Endothelial cell (in vitro differentiated cells): Measurements from ENCODE around the gene KY. TPM values are rescaled to one million over a fixed set of nuclear protein-coding genes. Genes with fewer than 3 reads are reported as not detected.

Source experiments
- DNase-seq: peaks from one replicate; pipeline ENCODE4 v3.0.0; 2021; ENCODE audit warnings: low spot score
- H3K27ac Mint-ChIP-seq: one replicate; pipeline ENCODE4 v1.8.0; 2021; ENCODE audit warnings: mixed read lengths, inconsistent platforms; ENCODE audit not compliant: unreplicated experiment
- H3K27me3 Mint-ChIP-seq: one replicate; pipeline ENCODE4 v1.8.0; 2021; ENCODE audit warnings: mild to moderate bottlenecking, moderate library complexity, mixed read lengths, inconsistent platforms; ENCODE audit not compliant: unreplicated experiment
- H3K36me3 Mint-ChIP-seq: one replicate; pipeline ENCODE4 v1.8.0; 2021; ENCODE audit warnings: mild to moderate bottlenecking, low read depth, mixed read lengths, inconsistent platforms; ENCODE audit not compliant: unreplicated experiment
- H3K4me1 Mint-ChIP-seq: one replicate; pipeline ENCODE4 v1.8.0; 2021; ENCODE audit warnings: mild to moderate bottlenecking, mixed read lengths, inconsistent platforms; ENCODE audit not compliant: unreplicated experiment
- H3K4me3 Mint-ChIP-seq: one replicate; pipeline ENCODE4 v1.8.0; 2021; ENCODE audit warnings: mild to moderate bottlenecking, mixed read lengths, inconsistent platforms; ENCODE audit not compliant: unreplicated experiment
- H3K9me3 Mint-ChIP-seq: one replicate; pipeline ENCODE4 v1.8.0; 2021; ENCODE audit warnings: mixed read lengths, inconsistent platforms; ENCODE audit not compliant: unreplicated experiment
- CTCF ChIP-seq: fragments of 200-600 bp; sonication (generic); IDR thresholded peaks from one replicate; pipeline ENCODE4 v1.5.0; 2021; ENCODE audit warnings: antibody characterized with exemption; ENCODE audit not compliant: unreplicated experiment
- total RNA-seq: library from RNA; stranded (reverse); fragmentation: NEBNext Ultra II Directional; extraction: Animal tissue kit (Norgen Biotek cat#: 25700); gene quantifications from one replicate; pipeline ENCODE4 v1.2.1, GENCODE V29; 2021; ENCODE audit not compliant: unreplicated experiment

Gene KY
- total RNA-seq, 1 donor from 2014 or later = not detected

GRCh38 chr3:134625885-134626741 lies 24.7 kb downstream of the KY start:
- no peak overlapping the region for H3K27ac Mint-ChIP-seq
- H3K4me3 Mint-ChIP-seq = no peak overlapping the region

GRCh38 chr3:134625462-134625861 lies 25.4 kb downstream of the KY start:
- no peak for DNase-seq
- Mint-ChIP-seq H3K36me3 (peaks cover under 1% of the 10 kb centered on the region), H3K9me3 (no peaks in the 10 kb centered on the region), H3K27me3 (peaks cover 9% of the 10 kb centered on the region), H3K4me3 (no peak overlapping the region), H3K27ac (no peak overlapping the region), H3K4me1 (peaks cover 5% of the 10 kb centered on the region)
- no peak for TF ChIP-seq CTCF

More at GRCh38 chr3:134625885-134626741, 24.7 kb downstream of the KY start:
- peaks cover 6% of the 10 kb centered on the region for H3K36me3 Mint-ChIP-seq
- peaks cover 5% of the 10 kb centered on the region for H3K4me1 Mint-ChIP-seq
- peaks cover 9% of the 10 kb centered on the region for H3K27me3 Mint-ChIP-seq
- TF ChIP-seq CTCF = no peak
- DNase-seq = no peak
- no peaks in the 10 kb centered on the region for H3K9me3 Mint-ChIP-seq

GRCh38 chr3:134624537-134625287 lies 26.1 kb downstream of the KY start:
- TF ChIP-seq CTCF = no peak
- no peak for DNase-seq
- Mint-ChIP-seq H3K36me3 (no peaks in the 10 kb centered on the region), H3K27me3 (peaks cover 9% of the 10 kb centered on the region), H3K4me1 (peaks cover 5% of the 10 kb centered on the region), H3K4me3 (no peak overlapping the region), H3K9me3 (no peaks in the 10 kb centered on the region), H3K27ac (no peak overlapping the region)

GRCh38 chr3:134623615-134624245 lies 27.1 kb downstream of the KY start:
- no peak overlapping the region for H3K27ac Mint-ChIP-seq
- H3K9me3 Mint-ChIP-seq = no peaks in the 10 kb centered on the region
- no peak for TF ChIP-seq CTCF
- H3K4me3 Mint-ChIP-seq = no peak overlapping the region
- H3K36me3 Mint-ChIP-seq = no peaks in the 10 kb centered on the region
- H3K27me3 Mint-ChIP-seq = peaks cover 9% of the 10 kb centered on the region
- peaks cover 5% of the 10 kb centered on the region for H3K4me1 Mint-ChIP-seq
- no peak for DNase-seq
